GM23248 (cell line): ENCODE data around the gene NTPCR.

Experiments
- EZH2 ChIP-seq: fragments of 200-600 bp; sonication (generic); IDR thresholded peaks from 2 replicates; pipeline ENCODE4 v1.6.1; 2018; ENCODE audit warnings: antibody characterized with exemption, mild to moderate bottlenecking; ENCODE audit not compliant: insufficient read depth, poor library complexity, severe bottlenecking
- EZH2phosphoT487 ChIP-seq: fragments of 200-600 bp; sonication (generic); IDR thresholded peaks from 2 replicates; pipeline ENCODE4 v1.6.1; 2018; ENCODE audit warnings: antibody characterized with exemption, moderate library complexity, mild to moderate bottlenecking, low read depth; ENCODE audit not compliant: insufficient read depth

DNA sequence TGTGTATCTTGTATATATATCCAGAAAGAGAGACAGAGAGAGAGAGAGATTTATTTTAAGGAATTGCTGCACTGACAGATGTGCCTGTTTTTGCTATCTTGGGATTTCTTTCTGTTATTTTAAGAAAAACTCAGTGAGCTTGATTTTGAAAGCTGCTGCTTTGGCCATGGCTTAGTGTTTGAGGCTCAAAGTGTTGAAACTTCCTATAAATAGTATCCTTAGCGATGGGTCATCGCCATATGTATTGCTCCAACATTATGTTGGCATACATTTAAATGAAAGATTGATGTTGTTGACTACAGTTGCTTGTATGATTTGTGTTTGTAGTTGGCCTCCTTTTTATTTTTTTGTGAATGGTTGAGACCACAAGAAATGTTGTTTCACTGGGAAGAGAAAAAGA is 29.0 kb upstream of the NTPCR start:
- TF ChIP-seq EZH2 (no peak), EZH2phosphoT487 (no peak)
